Sigmoid colon (tissue), 7 donors: ENCODE measurements around the gene INCA1. TPM values are rescaled to one million over a fixed set of nuclear protein-coding genes. Genes with fewer than 3 reads are reported as not detected.

Experiments used
- DNase-seq: peaks from one replicate; pipeline ENCODE4 v3.0.0-alpha.2; 2019
- H3K27ac ChIP-seq, 4 donors: fragments of 200-600 bp; sonication (generic); one replicate each; pipeline ENCODE4 v1.5.1; 2016 to 2019; ENCODE audit warnings: mild to moderate bottlenecking in 1 of 4
- H3K27me3 ChIP-seq, 3 donors: fragments of 200-600 bp; sonication (generic); one replicate each; pipeline ENCODE4 v1.5.1; 2019; ENCODE audit warnings: mild to moderate bottlenecking in 1 of 3
- H3K36me3 ChIP-seq, 4 donors: fragments of 200-600 bp; sonication (generic); one replicate each; pipeline ENCODE4 v1.5.1; 2016 to 2019
- H3K4me1 ChIP-seq, 4 donors: fragments of 200-600 bp; sonication (generic); one replicate each; pipeline ENCODE4 v1.5.1; 2017 to 2019
- H3K4me3 ChIP-seq, 4 donors: fragments of 200-600 bp; sonication (generic); one replicate each; pipeline ENCODE4 v1.5.1; 2017 to 2019; ENCODE audit warnings: mild to moderate bottlenecking in 2 of 4, moderate library complexity in 1 of 4
- H3K9me3 ChIP-seq, 4 donors: fragments of 200-600 bp in 3 of 4; sonication (generic) in 3 of 4; one replicate each; pipeline versions ENCODE4 v1.5.1 to v1.6.1; 2013 to 2019
- EP300 ChIP-seq, 4 donors: sonication (generic); formaldehyde crosslinking; IDR thresholded peaks; one replicate each; pipeline ENCODE4 v1.6.1; 2017; ENCODE audit warnings: antibody characterized with exemption in 4 of 4
- POLR2A ChIP-seq, 2 donors: fragments of 450-650 bp; IDR thresholded peaks; one replicate each; pipeline ENCODE4 v1.6.1; 2016; ENCODE audit warnings: antibody characterized with exemption in 2 of 2, mild to moderate bottlenecking in 2 of 2, moderate library complexity in 2 of 2
- POLR2AphosphoS5 ChIP-seq, 4 donors: sonication (generic); formaldehyde crosslinking; IDR thresholded peaks; one replicate each; pipeline ENCODE4 v1.6.1; 2017; ENCODE audit warnings: antibody characterized with exemption in 4 of 4
- WGBS, 2 donors: extraction: QIAGEN DNeasy Blood & Tissue Kit; methylation state at CpG; one replicate each; pipeline ENCODE4 v1.1.7; 2013; 5-methylcytosine and 5-hydroxymethylcytosine counted together
- intact Hi-C: fragments of 100-400 bp; cut with DNase I; formaldehyde crosslinking; loops from one replicate; pipeline ENCODE4 v1.15.1; 2023
- polyA plus RNA-seq, 3 donors: library from polyadenylated mRNA; stranded (reverse); fragments of 200-250 nt; gene quantifications; one replicate each; pipeline ENCODE4 v1.2.3, GENCODE V29; 2013
- total RNA-seq, 4 donors: library from RNA; depleted of rRNA; stranded (reverse); fragments of >200 nt; gene quantifications; one replicate each; pipeline ENCODE4 v1.1.0, GENCODE V29; 2016
- TF ChIP-seq, protein P1 (sequence below), 4 experiments: fragments of 450-650 bp in 3 of 4; fragments of 200-600 bp in 1 of 4; IDR thresholded peaks; one replicate each; pipeline ENCODE4 v1.5.1; 2016 to 2019; ENCODE audit warnings: antibody characterized with exemption in 4 of 4, mild to moderate bottlenecking in 3 of 4, moderate library complexity in 2 of 4
- donor health status: healthy with polysubstance abuse.
- donor health status: Bipolar disorder and iron deficiency.
- donor health status: healthy.

Gene INCA1
- total and polyA plus RNA-seq, 7 donors = 0.36 to 3.6 (median 2.2) TPM

DNA sequence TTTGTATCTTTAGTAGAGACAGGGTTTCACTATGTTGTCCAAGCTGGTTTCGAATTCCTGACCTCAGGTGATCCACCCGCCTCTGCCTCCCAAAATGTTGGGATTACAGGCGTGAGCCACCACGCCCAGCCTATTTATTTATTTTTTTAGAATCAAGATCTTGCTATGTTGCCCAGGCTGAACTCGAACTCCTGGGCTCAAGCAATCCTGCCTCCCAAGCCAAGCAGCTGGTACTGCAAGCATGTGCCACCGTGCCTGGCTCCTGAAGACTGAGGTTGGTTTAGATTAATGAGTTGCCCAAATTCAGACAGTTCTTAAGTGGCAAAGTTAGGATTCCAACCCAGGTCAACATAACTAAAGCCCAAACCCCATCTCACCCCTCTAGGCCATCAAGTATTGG, 30.0 kb upstream of the INCA1 start:
- no peak for DNase-seq
- H3K27ac ChIP-seq = no peak overlapping the region
- intact Hi-C loops = no loop called here
- no peaks in the 10 kb centered on the region for H3K27me3 ChIP-seq
- peaks cover 0 to 8% (median 2%) of the 10 kb centered on the region in 4 donors for H3K4me1 ChIP-seq
- H3K36me3 ChIP-seq = peaks cover 5 to 23% (median 19%) of the 10 kb centered on the region in 4 donors
- no peak overlapping the region for H3K4me3 ChIP-seq
- no peak for TF ChIP-seq POLR2A (IDR thresholded peaks at IDR 0.05)
- TF ChIP-seq EP300 (IDR thresholded peaks at IDR 0.05) = no peak
- TF ChIP-seq, protein P1, sequence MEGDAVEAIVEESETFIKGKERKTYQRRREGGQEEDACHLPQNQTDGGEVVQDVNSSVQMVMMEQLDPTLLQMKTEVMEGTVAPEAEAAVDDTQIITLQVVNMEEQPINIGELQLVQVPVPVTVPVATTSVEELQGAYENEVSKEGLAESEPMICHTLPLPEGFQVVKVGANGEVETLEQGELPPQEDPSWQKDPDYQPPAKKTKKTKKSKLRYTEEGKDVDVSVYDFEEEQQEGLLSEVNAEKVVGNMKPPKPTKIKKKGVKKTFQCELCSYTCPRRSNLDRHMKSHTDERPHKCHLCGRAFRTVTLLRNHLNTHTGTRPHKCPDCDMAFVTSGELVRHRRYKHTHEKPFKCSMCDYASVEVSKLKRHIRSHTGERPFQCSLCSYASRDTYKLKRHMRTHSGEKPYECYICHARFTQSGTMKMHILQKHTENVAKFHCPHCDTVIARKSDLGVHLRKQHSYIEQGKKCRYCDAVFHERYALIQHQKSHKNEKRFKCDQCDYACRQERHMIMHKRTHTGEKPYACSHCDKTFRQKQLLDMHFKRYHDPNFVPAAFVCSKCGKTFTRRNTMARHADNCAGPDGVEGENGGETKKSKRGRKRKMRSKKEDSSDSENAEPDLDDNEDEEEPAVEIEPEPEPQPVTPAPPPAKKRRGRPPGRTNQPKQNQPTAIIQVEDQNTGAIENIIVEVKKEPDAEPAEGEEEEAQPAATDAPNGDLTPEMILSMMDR (IDR thresholded peaks at IDR 0.05) = no peak
- TF ChIP-seq POLR2AphosphoS5 (IDR thresholded peaks at IDR 0.05) = no peak
- no peaks in the 10 kb centered on the region for H3K9me3 ChIP-seq
- WGBS, 2 donors = 71 to 81% methylated on average over 6 of the region's 6 CpGs

GRCh38 chr17:5024604-5025003, 27.3 kb upstream of the INCA1 start:
- Histone ChIP-seq H3K36me3 (peaks cover 12 to 50% (median 41%) of the 10 kb centered on the region in 4 donors), H3K4me1 (no peaks in the 10 kb centered on the region), H3K9me3 (no peaks in the 10 kb centered on the region), H3K27ac (no peak overlapping the region), H3K4me3 (no peak overlapping the region), H3K27me3 (no peaks in the 10 kb centered on the region)
- TF ChIP-seq POLR2AphosphoS5 (IDR thresholded peaks at IDR 0.05) = no peak
- TF ChIP-seq EP300 (IDR thresholded peaks at IDR 0.05) = no peak
- TF ChIP-seq POLR2A (IDR thresholded peaks at IDR 0.05) = no peak
- TF ChIP-seq, protein P1 (IDR thresholded peaks at IDR 0.05) = no peak
- no peak for DNase-seq
- intact Hi-C loops = no loop called here
- 95 to 98% methylated on average over 4 of the region's 4 CpGs for WGBS, 2 donors

GRCh38 chr17:5023588-5024147, 26.3 kb upstream of the INCA1 start:
- Histone ChIP-seq H3K27ac (no peak overlapping the region), H3K9me3 (no peaks in the 10 kb centered on the region), H3K4me1 (no peaks in the 10 kb centered on the region), H3K36me3 (peaks cover 12 to 59% (median 45%) of the 10 kb centered on the region in 4 donors), H3K4me3 (no peak overlapping the region), H3K27me3 (no peaks in the 10 kb centered on the region)
- TF ChIP-seq EP300 (IDR thresholded peaks at IDR 0.05) = no peak
- no peak for TF ChIP-seq POLR2AphosphoS5 (IDR thresholded peaks at IDR 0.05)
- 92 to 95% methylated on average over 29 of the region's 29 CpGs for WGBS, 2 donors
- no peak for DNase-seq
- intact Hi-C loops = no loop called here

DNA sequence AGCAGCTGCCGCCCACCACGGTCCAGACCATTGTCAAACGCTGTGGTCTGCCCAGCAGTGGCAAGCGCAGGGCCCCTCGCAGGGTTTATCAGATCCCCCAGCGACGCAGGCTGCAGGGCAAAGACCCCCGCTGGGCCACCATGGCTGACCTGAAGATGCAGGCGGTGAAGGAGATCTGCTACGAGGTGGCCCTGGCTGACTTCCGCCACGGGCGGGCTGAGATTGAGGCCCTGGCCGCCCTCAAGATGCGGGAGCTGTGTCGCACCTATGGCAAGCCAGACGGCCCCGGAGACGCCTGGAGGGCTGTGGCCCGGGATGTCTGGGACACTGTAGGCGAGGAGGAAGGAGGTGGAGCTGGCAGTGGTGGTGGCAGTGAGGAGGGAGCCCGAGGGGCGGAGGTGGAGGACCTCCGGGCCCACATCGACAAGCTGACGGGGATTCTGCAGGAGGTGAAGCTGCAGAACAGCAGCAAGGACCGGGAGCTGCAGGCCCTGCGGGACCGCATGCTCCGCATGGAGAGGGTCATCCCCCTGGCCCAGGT, 24.9 kb upstream of the INCA1 start:
- intact Hi-C loops = no loop called here
- Histone ChIP-seq H3K9me3 (no peaks in the 10 kb centered on the region), H3K4me3 (no peak overlapping the region), H3K27ac (no peak overlapping the region), H3K4me1 (no peaks in the 10 kb centered on the region), H3K36me3 (peaks cover 12 to 73% (median 52%) of the 10 kb centered on the region in 4 donors), H3K27me3 (no peaks in the 10 kb centered on the region)
- no peak for TF ChIP-seq POLR2AphosphoS5 (IDR thresholded peaks at IDR 0.05)
- TF ChIP-seq, protein P1 (IDR thresholded peaks at IDR 0.05) = no peak
- no peak for TF ChIP-seq EP300 (IDR thresholded peaks at IDR 0.05)
- no peak for TF ChIP-seq POLR2A (IDR thresholded peaks at IDR 0.05)
- DNase-seq = no peak
- 96 to 97% methylated on average over 30 of the region's 30 CpGs for WGBS, 2 donors

DNA sequence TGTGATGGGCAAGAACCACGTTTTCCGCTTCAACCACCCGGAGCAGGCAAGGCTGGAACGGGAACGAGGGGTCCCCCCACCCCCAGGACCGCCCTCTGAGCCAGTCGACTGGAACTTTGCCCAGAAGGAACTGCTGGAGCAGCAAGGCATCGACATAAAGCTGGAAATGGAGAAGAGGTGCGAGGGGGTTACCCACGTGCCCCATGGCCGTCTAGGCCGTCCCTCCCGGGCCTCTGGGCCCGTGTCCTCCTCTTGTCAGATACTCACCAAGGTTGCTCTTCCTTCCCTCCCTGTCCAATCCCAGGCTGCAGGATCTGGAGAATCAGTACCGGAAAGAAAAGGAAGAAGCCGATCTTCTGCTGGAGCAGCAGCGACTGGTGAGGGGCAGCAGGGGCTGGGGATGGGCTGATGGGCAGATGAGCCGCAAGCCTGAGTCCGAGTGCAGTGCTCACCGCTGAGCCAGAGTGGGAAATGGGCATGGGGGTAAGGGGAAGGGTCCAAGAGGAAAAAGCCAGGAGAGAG, 23.2 kb upstream of the INCA1 start:
- Histone ChIP-seq H3K4me3 (no peak overlapping the region), H3K27ac (no peak overlapping the region), H3K36me3 (peaks cover 12 to 90% (median 61%) of the 10 kb centered on the region in 4 donors), H3K4me1 (no peaks in the 10 kb centered on the region), H3K27me3 (no peaks in the 10 kb centered on the region), H3K9me3 (no peaks in the 10 kb centered on the region)
- no peak for TF ChIP-seq EP300 (IDR thresholded peaks at IDR 0.05)
- intact Hi-C loops = no loop called here
- 89 to 93% methylated on average over 20 of the region's 20 CpGs for WGBS, 2 donors
- DNase-seq = no peak
